H1 (cell line): ENCODE data around the gene HS3ST5.

ENCODE experiments used
- EP300 ChIP-seq, 2 experiments: IDR thresholded peaks; 1 replicate in 1 of 2; 2 replicates in 1 of 2; pipeline ENCODE4 v1.6.1; 2011 to 2012; ENCODE audit warnings: low read depth in 2 of 2, low read length in 2 of 2, mild to moderate bottlenecking in 2 of 2, borderline replicate concordance in 1 of 2, inconsistent platforms in 1 of 2, moderate library complexity in 1 of 2
- POLR2A ChIP-seq, 2 experiments: IDR thresholded peaks; 1 replicate in 1 of 2; 2 replicates in 1 of 2; pipeline ENCODE4 v1.6.1; 2011; ENCODE audit warnings: low read depth in 2 of 2, low read length in 2 of 2, mild to moderate bottlenecking in 2 of 2; ENCODE audit errors: control extremely low read depth in 1 of 2
- SRF ChIP-seq: IDR thresholded peaks from 2 replicates; pipeline ENCODE4 v1.6.1; 2011; ENCODE audit warnings: mild to moderate bottlenecking, low read depth, low read length, moderate library complexity

DNA sequence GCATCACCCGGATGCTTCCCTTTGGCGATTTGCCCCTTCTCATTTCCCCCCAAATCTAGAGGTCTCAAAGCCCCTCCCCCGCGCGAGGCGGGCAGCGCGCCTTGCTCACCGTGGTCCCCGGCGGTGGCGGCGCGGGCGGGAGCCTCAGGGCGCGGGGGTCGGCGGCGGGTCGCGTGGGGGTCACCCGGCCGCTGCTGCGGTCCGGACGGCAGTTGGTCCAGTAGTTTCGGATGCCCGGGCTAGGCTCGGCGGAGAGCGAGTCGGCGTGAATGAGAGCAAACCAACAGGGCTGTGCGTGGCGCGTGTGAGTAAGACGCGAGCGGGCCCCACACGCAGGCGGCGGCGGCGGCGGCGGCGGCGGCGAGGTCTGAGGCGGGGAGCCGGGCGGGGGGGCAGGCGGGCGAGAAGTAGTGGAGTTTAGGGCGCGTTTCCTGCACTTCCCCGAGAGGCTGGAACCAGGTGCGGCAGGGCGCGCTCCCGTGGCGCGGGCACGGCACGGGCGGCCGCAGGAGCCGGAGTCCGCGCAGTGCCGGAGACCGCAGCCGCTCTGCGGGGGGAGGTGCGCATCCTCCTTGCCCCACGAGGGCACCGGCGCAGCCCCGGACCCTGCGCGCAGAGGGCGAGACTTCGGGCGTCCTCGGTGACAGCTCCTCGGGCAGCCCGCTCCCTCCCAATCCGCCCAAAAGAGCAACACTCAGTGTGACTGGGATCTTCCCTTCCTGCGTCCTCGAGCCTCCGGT, 567 bp downstream of the HS3ST5 start:
- TF ChIP-seq POLR2A (IDR thresholded peaks at IDR 0.05; ENCODE audit: control extremely low read depth in 1 of 2, low read depth in 2 of 2, low read length in 2 of 2) (no peak), SRF (no peak), EP300 (IDR thresholded peaks at IDR 0.05; ENCODE audit: borderline replicate concordance in 1 of 2, low read depth in 2 of 2, low read length in 2 of 2) (peak in 1 of 2 experiments; percentile 2; a peak in 1 of 3 replicates)
